ENCODE results near the gene FCER1G. TPM values are rescaled to one million over a fixed set of nuclear protein-coding genes. Genes with fewer than 3 reads are reported as not detected.

Gene FCER1G
- polyA plus RNA-seq, 1 donor from 2014 or later: 3.5 TPM

DNA sequence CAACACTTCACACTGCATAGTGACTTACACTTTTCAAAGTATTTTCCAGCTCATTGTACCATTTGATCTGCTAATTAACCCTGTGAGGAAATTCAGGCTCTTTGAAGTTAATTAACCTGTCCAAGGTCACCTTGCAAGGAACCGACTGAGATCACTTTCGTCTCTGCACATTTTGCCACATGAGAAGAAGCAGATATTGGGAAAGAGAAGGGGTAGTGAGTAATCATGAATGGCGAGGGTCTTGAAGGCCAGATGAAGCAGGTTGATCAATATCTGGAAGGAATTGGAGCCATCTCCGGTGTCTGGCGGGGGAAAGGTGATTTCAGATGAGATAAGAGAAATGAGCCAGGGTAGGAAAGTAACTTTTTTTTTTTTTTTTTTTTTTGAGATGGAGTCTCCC lies 4.9 kb downstream of the FCER1G start:
- H4K20me1 ChIP-seq (ENCODE audit: insufficient read depth): no peaks in the 10 kb centered on the region
- no peaks in the 10 kb centered on the region for H3K79me2 ChIP-seq (replicated peaks; ENCODE audit: insufficient read depth, low read length)
- H3K4me2 ChIP-seq (ENCODE audit: low read length): no peak overlapping the region
- H3K9me3 ChIP-seq (ENCODE audit: low read length): no peaks in the 10 kb centered on the region
- H3K27me3 ChIP-seq (ENCODE audit: insufficient read depth, low read depth, low read length): no peaks in the 10 kb centered on the region
- no peaks in the 10 kb centered on the region for H3F3A ChIP-seq (ENCODE audit: insufficient read depth, low read length, poor library complexity, severe bottlenecking)
- H3K4me3 ChIP-seq (ENCODE audit: low read length): no peak overlapping the region
- no peaks in the 10 kb centered on the region for H3K36me3 ChIP-seq (ENCODE audit: insufficient read depth, low read length)
- no peak overlapping the region for H3K27ac ChIP-seq (ENCODE audit: low read length)
- no peak overlapping the region for H2AFZ ChIP-seq (ENCODE audit: low read depth, low read length)
- TF ChIP-seq EZH2 (IDR thresholded peaks at IDR 0.05; ENCODE audit: borderline replicate concordance, insufficient read depth, low read length, poor library complexity, severe bottlenecking) (no peak), TAF1 (IDR thresholded peaks at IDR 0.05; ENCODE audit: low read depth) (no peak), SMC3 (conservative IDR thresholded peaks at IDR 0.05; ENCODE audit: poor library complexity) (no peak), POLR2AphosphoS5 (IDR thresholded peaks at IDR 0.05) (no peak), EP300 (conservative IDR thresholded peaks at IDR 0.05; ENCODE audit: poor library complexity, severe bottlenecking) (no peak), MXI1 (conservative IDR thresholded peaks at IDR 0.05; ENCODE audit: poor library complexity, severe bottlenecking) (no peak), RAD21 (conservative IDR thresholded peaks at IDR 0.05) (no peak)
- TF ChIP-seq, protein P1, sequence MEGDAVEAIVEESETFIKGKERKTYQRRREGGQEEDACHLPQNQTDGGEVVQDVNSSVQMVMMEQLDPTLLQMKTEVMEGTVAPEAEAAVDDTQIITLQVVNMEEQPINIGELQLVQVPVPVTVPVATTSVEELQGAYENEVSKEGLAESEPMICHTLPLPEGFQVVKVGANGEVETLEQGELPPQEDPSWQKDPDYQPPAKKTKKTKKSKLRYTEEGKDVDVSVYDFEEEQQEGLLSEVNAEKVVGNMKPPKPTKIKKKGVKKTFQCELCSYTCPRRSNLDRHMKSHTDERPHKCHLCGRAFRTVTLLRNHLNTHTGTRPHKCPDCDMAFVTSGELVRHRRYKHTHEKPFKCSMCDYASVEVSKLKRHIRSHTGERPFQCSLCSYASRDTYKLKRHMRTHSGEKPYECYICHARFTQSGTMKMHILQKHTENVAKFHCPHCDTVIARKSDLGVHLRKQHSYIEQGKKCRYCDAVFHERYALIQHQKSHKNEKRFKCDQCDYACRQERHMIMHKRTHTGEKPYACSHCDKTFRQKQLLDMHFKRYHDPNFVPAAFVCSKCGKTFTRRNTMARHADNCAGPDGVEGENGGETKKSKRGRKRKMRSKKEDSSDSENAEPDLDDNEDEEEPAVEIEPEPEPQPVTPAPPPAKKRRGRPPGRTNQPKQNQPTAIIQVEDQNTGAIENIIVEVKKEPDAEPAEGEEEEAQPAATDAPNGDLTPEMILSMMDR (IDR thresholded peaks at IDR 0.05; ENCODE audit: poor library complexity, severe bottlenecking): no peak
- TF ChIP-seq, protein P2, sequence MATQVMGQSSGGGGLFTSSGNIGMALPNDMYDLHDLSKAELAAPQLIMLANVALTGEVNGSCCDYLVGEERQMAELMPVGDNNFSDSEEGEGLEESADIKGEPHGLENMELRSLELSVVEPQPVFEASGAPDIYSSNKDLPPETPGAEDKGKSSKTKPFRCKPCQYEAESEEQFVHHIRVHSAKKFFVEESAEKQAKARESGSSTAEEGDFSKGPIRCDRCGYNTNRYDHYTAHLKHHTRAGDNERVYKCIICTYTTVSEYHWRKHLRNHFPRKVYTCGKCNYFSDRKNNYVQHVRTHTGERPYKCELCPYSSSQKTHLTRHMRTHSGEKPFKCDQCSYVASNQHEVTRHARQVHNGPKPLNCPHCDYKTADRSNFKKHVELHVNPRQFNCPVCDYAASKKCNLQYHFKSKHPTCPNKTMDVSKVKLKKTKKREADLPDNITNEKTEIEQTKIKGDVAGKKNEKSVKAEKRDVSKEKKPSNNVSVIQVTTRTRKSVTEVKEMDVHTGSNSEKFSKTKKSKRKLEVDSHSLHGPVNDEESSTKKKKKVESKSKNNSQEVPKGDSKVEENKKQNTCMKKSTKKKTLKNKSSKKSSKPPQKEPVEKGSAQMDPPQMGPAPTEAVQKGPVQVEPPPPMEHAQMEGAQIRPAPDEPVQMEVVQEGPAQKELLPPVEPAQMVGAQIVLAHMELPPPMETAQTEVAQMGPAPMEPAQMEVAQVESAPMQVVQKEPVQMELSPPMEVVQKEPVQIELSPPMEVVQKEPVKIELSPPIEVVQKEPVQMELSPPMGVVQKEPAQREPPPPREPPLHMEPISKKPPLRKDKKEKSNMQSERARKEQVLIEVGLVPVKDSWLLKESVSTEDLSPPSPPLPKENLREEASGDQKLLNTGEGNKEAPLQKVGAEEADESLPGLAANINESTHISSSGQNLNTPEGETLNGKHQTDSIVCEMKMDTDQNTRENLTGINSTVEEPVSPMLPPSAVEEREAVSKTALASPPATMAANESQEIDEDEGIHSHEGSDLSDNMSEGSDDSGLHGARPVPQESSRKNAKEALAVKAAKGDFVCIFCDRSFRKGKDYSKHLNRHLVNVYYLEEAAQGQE (IDR thresholded peaks at IDR 0.05; ENCODE audit: borderline replicate concordance): no peak
- no peaks in the 10 kb centered on the region for H3K9me2 ChIP-seq (ENCODE audit: insufficient read depth, low read length)
- no peak overlapping the region for H3K9ac ChIP-seq (ENCODE audit: low read length)

DNA sequence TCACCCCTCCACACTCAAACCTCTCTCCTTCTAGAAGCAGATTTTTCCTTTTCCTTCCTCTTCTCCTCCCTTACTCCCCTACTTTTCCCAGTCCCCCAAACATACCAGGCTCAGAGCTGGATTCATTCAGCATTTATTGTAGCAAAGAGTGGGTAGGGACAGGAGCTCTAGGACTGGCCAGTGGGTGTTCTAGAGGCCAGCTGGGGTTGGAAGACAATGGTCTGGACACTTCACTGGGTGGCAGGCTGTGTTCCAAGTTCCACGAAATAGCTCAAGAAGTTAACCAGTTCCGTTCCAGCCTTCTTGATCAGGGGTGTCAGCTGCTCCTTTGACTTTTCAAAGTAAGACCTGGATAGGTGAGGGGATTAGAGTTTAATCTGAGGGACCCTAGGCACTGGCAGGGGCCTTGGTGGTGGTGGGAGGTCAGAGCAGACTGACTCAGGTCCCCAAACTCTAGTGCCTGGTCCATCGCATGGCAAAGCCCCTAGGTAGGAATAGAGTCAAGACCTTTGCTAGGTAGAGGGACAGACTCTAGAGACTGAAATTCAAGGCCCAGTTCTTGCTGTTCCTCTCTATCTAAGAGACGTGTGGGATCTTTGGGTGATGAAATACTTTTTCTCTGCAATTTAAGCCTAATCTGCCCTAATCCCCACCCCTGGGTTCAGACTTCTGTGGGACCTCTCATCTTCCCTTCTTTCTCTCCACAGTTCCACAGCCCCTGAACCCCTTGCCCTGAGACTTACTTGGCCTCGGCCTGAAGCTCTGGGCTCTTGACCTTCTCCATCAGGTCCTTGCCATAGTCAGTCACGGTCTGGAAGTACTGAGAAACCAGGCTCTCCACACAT lies 7.3 kb downstream of the FCER1G start:
- no peak overlapping the region for H3K4me2 ChIP-seq (ENCODE audit: low read length)
- no peak overlapping the region for H2AFZ ChIP-seq (ENCODE audit: low read depth, low read length)
- TF ChIP-seq EP300 (conservative IDR thresholded peaks at IDR 0.05; ENCODE audit: poor library complexity, severe bottlenecking) (no peak), RAD21 (conservative IDR thresholded peaks at IDR 0.05) (no peak), TAF1 (IDR thresholded peaks at IDR 0.05; ENCODE audit: low read depth) (no peak), MXI1 (conservative IDR thresholded peaks at IDR 0.05; ENCODE audit: poor library complexity, severe bottlenecking) (no peak), POLR2AphosphoS5 (IDR thresholded peaks at IDR 0.05) (no peak), EZH2 (IDR thresholded peaks at IDR 0.05; ENCODE audit: borderline replicate concordance, insufficient read depth, low read length, poor library complexity, severe bottlenecking) (no peak), SMC3 (conservative IDR thresholded peaks at IDR 0.05; ENCODE audit: poor library complexity) (no peak)
- TF ChIP-seq, protein P1 (IDR thresholded peaks at IDR 0.05; ENCODE audit: poor library complexity, severe bottlenecking): no peak
- TF ChIP-seq, protein P2 (IDR thresholded peaks at IDR 0.05; ENCODE audit: borderline replicate concordance): no peak
- H3K9ac ChIP-seq (ENCODE audit: low read length): no peak overlapping the region
- H3F3A ChIP-seq (ENCODE audit: insufficient read depth, low read length, poor library complexity, severe bottlenecking): no peaks in the 10 kb centered on the region
- H3K27ac ChIP-seq (ENCODE audit: low read length): no peak overlapping the region
- no peaks in the 10 kb centered on the region for H3K36me3 ChIP-seq (ENCODE audit: insufficient read depth, low read length)
- no peak overlapping the region for H3K4me3 ChIP-seq (ENCODE audit: low read length)
- H3K9me2 ChIP-seq (ENCODE audit: insufficient read depth, low read length): no peaks in the 10 kb centered on the region
- no peaks in the 10 kb centered on the region for H3K27me3 ChIP-seq (ENCODE audit: insufficient read depth, low read depth, low read length)
- H3K9me3 ChIP-seq (ENCODE audit: low read length): no peaks in the 10 kb centered on the region
- H3K79me2 ChIP-seq (replicated peaks; ENCODE audit: insufficient read depth, low read length): peaks cover 2% of the 10 kb centered on the region
- no peaks in the 10 kb centered on the region for H4K20me1 ChIP-seq (ENCODE audit: insufficient read depth)
